Fibroblast of lung (primary cell): ENCODE measurements around the gene RPH3AL.

Experiments
- EZH2 ChIP-seq: IDR thresholded peaks from 2 replicates; pipeline ENCODE4 v1.5.1; 2012; ENCODE audit warnings: low read length, control low read depth, mild to moderate bottlenecking; ENCODE audit errors: missing control alignments
- TF ChIP-seq, protein P1 (sequence below), 2 donors: IDR thresholded peaks in 1 of 2; conservative IDR thresholded peaks in 1 of 2; 1 replicate in 1 of 2; 2 replicates in 1 of 2; pipeline ENCODE4 v1.5.1; 2011 to 2012; ENCODE audit warnings: low read length in 2 of 2, control low read depth in 1 of 2, inconsistent platforms in 1 of 2, low read depth in 1 of 2, mild to moderate bottlenecking in 1 of 2

DNA sequence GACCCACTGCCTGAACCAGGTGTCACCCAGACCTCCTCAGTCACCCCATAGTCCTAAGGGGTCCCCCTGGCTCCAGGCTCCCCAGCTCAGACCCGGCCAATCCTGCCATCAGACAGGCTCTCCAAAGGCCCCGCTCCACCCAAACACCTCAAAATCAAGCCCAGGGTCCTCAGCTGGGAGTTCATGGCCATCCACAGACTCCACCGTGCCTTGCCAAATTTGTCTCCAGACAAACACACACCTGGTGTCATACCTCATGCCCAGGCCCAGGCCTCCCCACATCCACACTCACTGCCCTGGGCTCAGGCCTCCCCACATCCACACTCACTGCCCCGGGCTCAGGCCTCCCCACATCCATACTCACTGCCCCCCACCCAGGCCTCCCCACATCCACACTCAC is 12.5 kb downstream of the RPH3AL start:
- TF ChIP-seq, protein P1, sequence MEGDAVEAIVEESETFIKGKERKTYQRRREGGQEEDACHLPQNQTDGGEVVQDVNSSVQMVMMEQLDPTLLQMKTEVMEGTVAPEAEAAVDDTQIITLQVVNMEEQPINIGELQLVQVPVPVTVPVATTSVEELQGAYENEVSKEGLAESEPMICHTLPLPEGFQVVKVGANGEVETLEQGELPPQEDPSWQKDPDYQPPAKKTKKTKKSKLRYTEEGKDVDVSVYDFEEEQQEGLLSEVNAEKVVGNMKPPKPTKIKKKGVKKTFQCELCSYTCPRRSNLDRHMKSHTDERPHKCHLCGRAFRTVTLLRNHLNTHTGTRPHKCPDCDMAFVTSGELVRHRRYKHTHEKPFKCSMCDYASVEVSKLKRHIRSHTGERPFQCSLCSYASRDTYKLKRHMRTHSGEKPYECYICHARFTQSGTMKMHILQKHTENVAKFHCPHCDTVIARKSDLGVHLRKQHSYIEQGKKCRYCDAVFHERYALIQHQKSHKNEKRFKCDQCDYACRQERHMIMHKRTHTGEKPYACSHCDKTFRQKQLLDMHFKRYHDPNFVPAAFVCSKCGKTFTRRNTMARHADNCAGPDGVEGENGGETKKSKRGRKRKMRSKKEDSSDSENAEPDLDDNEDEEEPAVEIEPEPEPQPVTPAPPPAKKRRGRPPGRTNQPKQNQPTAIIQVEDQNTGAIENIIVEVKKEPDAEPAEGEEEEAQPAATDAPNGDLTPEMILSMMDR (conservative IDR thresholded peaks at IDR 0.05 in 1 of 2, IDR thresholded peaks at IDR 0.05 in 1 of 2; ENCODE audit: low read depth in 1 of 2, low read length in 2 of 2): no peak
- no peak for TF ChIP-seq EZH2
